Activated CD4-positive, CD25-positive, alpha-beta regulatory T cell (primary cell): ENCODE results near the gene MTRF1.
"Not testable (repeated sequence)": the region's sequence is repeated elsewhere in the genome, so short reads cannot be mapped to it uniquely, and the experiment has no call there.

Source experiments
- DNase-seq, 4 experiments: peaks; one replicate each; lab custom pipeline; 2025; lab: John Stamatoyannopoulos, UW

Gene MTRF1

GRCh38 chr13:41279156-41279555 is 15.8 kb upstream of the MTRF1 start:
- DNase-seq, result not testable (repeated sequence)

- DNase-seq, result no peak
Observed at GRCh38 chr13:41276824-41277223, 13.4 kb upstream of the MTRF1 start.

- DNase-seq, result no peak
Observed at GRCh38 chr13:41274881-41275280, 11.5 kb upstream of the MTRF1 start.

GRCh38 chr13:41273831-41274441 is 10.6 kb upstream of the MTRF1 start:
- no peak for DNase-seq

- no peak for DNase-seq
Observed at GRCh38 chr13:41271456-41272285, 8.3 kb upstream of the MTRF1 start.

- DNase-seq, result no peak
Observed at GRCh38 chr13:41268764-41269163, 5.4 kb upstream of the MTRF1 start.

- no peak for DNase-seq
Observed at GRCh38 chr13:41267106-41267505, 3.7 kb upstream of the MTRF1 start.

- no peak for DNase-seq
Observed at GRCh38 chr13:41259875-41260501, 3.4 kb downstream of the MTRF1 start.

- no peak for DNase-seq
Observed at GRCh38 chr13:41257535-41257934, 5.8 kb downstream of the MTRF1 start.

GRCh38 chr13:41254902-41255301 is 8.5 kb downstream of the MTRF1 start:
- DNase-seq, result no peak

GRCh38 chr13:41250993-41251392 is 12.4 kb downstream of the MTRF1 start:
- no peak for DNase-seq

- no peak for DNase-seq
Observed at GRCh38 chr13:41246969-41247680, 16.3 kb downstream of the MTRF1 start.

GRCh38 chr13:41244556-41244955 is 18.8 kb downstream of the MTRF1 start:
- no peak for DNase-seq

- DNase-seq, result no peak
Observed at GRCh38 chr13:41241626-41242025, 21.8 kb downstream of the MTRF1 start.

GRCh38 chr13:41236369-41236768 is 27.0 kb downstream of the MTRF1 start:
- no peak for DNase-seq

- DNase-seq, result no peak
Observed at GRCh38 chr13:41232578-41233480, 30.5 kb downstream of the MTRF1 start.

- DNase-seq, result no peak
Observed at GRCh38 chr13:41231786-41232185, 31.6 kb downstream of the MTRF1 start.

GRCh38 chr13:41231025-41231677 is 32.2 kb downstream of the MTRF1 start:
- no peak for DNase-seq

- DNase-seq, result no peak
Observed at GRCh38 chr13:41229356-41229755, 34.0 kb downstream of the MTRF1 start.

- no peak for DNase-seq
Observed at GRCh38 chr13:41224113-41225110, 39.0 kb downstream of the MTRF1 start.
